PC-9 (cell line): ENCODE results near the gene RNF220. TPM values are rescaled to one million over a fixed set of nuclear protein-coding genes. Genes with fewer than 3 reads are reported as not detected.

ENCODE experiments used
- BruUV-seq: library from RNA; stranded (reverse); fragments of 400-500 nt; replicated peaks from 2 replicates; lab custom pipeline; 2021; lab: Mats Ljungman, UMichigan
- CTCF ChIA-PET: fragments of 300-600 bp; sonication (Branson Sonifier 250); formaldehyde crosslinking; loops from one replicate; lab custom pipeline; 2022; ENCODE audit warnings: antibody characterized with exemption; lab: Charles Lee
- POLR2A ChIA-PET: fragments of 300-600 bp; sonication (Branson Sonifier 250); formaldehyde crosslinking; loops from one replicate; lab custom pipeline; 2022; ENCODE audit warnings: antibody characterized with exemption; ENCODE audit not compliant: unreplicated experiment; lab: Charles Lee
- DNase-seq, 2 experiments: peaks; one replicate each; pipeline versions ENCODE4 v3.0.0 to v3.0.0-alpha.2; 2015 to 2022; ENCODE audit warnings: mixed read lengths in 1 of 2
- H2AFZ ChIP-seq: fragments of 200-600 bp; sonication (generic); 2 replicates; pipeline ENCODE4 v1.8.1; 2017; ENCODE audit warnings: antibody characterized with exemption
- H3F3A ChIP-seq: fragments of 200-600 bp; sonication (generic); 2 replicates; pipeline ENCODE4 v1.8.1; 2017; ENCODE audit warnings: antibody characterized with exemption, mild to moderate bottlenecking, low read depth; ENCODE audit not compliant: insufficient read depth
- H3K27ac ChIP-seq: fragments of 200-600 bp; sonication (generic); 2 replicates; pipeline ENCODE4 v1.6.1; 2016; ENCODE audit warnings: mixed run types
- H3K27me3 ChIP-seq: fragments of 200-600 bp; sonication (generic); 2 replicates; pipeline ENCODE4 v1.6.1; 2016; ENCODE audit warnings: low read depth, mixed run types; ENCODE audit not compliant: insufficient read depth
- H3K36me3 ChIP-seq: fragments of 200-600 bp; sonication (generic); 2 replicates; pipeline ENCODE4 v1.6.1; 2016; ENCODE audit warnings: low read depth, mixed run types
- H3K4me1 ChIP-seq: fragments of 200-600 bp; sonication (generic); replicated peaks from 2 replicates; pipeline ENCODE4 v1.6.1; 2016; ENCODE audit warnings: mixed run types; ENCODE audit not compliant: insufficient read depth
- H3K4me2 ChIP-seq: fragments of 200-600 bp; sonication (generic); 2 replicates; pipeline ENCODE4 v1.6.1; 2017; ENCODE audit warnings: mixed run types
- H3K4me3 ChIP-seq: fragments of 200-600 bp; sonication (generic); 2 replicates; pipeline ENCODE4 v1.6.1; 2016; ENCODE audit warnings: mixed run types
- H3K79me2 ChIP-seq: fragments of 200-600 bp; sonication (generic); 2 replicates; pipeline ENCODE4 v1.6.1; 2017; ENCODE audit warnings: low read depth, mixed run types
- H3K9me2 ChIP-seq: fragments of 200-600 bp; sonication (generic); 2 replicates; pipeline ENCODE4 v1.8.1; 2017; ENCODE audit warnings: mild to moderate bottlenecking; ENCODE audit not compliant: insufficient read depth
- H3K9me3 ChIP-seq: fragments of 200-600 bp; sonication (generic); 2 replicates; pipeline ENCODE4 v1.8.1; 2016; ENCODE audit warnings: low read depth; ENCODE audit not compliant: insufficient read depth
- H4K20me1 ChIP-seq: fragments of 200-600 bp; sonication (generic); 2 replicates; pipeline ENCODE4 v1.8.1; 2017; ENCODE audit not compliant: insufficient read depth
- CTCF ChIP-seq: fragments of 200-600 bp; sonication (generic); conservative IDR thresholded peaks from 2 replicates; pipeline ENCODE4 v1.6.1; 2017; ENCODE audit warnings: mixed run types, antibody characterized with exemption, mild to moderate bottlenecking, moderate library complexity
- EZH2 ChIP-seq: fragments of 200-600 bp; sonication (generic); IDR thresholded peaks from 2 replicates; pipeline ENCODE4 v1.8.0; 2017; ENCODE audit warnings: antibody characterized with exemption, low read depth
- intact Hi-C: fragments of 100-400 bp; cut with micrococcal nuclease; formaldehyde crosslinking; loops from one replicate; pipeline ENCODE4 v1.10.0; 2022; ENCODE audit not compliant: unreplicated experiment
- total RNA-seq: library from RNA; stranded (reverse); gene quantifications from 2 replicates; pipeline ENCODE4 v1.2.3, GENCODE V29; 2021

RNF220 gene
- total RNA-seq, 1 experiment from 2014 or later: 82.9 TPM

GRCh38 chr1:44621841-44622286 lies 216.8 kb downstream of the RNF220 start:
- Histone ChIP-seq H3K9me2 (no peaks in the 10 kb centered on the region), H2AFZ (no peak overlapping the region), H3K27ac (no peak overlapping the region), H3K9me3 (no peaks in the 10 kb centered on the region), H3K4me1 (no peaks in the 10 kb centered on the region), H3K27me3 (no peaks in the 10 kb centered on the region), H3K4me2 (no peak overlapping the region), H4K20me1 (no peaks in the 10 kb centered on the region), H3K4me3 (no peak overlapping the region), H3F3A (no peaks in the 10 kb centered on the region), H3K36me3 (no peaks in the 10 kb centered on the region), H3K79me2 (no peaks in the 10 kb centered on the region)
- POLR2A ChIA-PET: no interaction called here
- CTCF ChIA-PET: interaction anchor here (0.6 kb wide), 1 partner anchor 14 kb away, joined by 4 read pairs; no protein-coding TSS in a partner anchor
- intact Hi-C loops: no loop called here
- BruUV-seq: no TSS peak
- DNase-seq: no peak
- TF ChIP-seq EZH2 (no peak), CTCF (no peak)

DNA sequence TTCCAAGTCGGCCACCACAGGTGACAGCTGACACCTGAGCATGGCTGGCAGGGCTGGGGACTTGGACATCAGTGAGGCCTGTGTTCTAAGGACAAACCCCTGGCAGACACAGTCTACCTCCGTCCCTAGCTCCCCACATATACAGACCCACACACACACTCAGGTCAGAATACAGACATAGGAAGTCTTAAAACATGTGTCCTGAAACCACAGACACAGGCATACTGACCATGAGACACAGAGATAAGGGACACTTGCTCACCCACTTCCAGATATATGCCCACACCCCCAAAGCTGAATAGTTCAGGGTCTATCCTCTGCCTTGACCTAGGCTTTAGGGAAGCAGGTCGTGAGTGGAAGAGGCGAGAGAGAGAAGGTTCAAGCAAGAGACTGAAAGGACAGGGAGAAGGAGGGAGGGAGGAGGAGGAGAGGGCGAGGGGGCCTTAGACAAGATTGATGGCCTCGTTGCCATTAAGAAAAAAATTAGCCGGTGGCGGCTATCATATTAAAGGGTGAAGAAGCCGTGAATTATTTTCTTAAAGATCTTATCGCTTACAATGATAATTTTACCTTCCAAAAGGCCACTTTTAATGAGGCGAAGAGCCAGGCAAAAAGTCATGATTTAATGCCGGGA lies 219.3 kb downstream of the RNF220 start:
- Histone ChIP-seq H3K4me3 (no peak overlapping the region), H3K36me3 (no peaks in the 10 kb centered on the region), H2AFZ (no peak overlapping the region), H3K4me1 (peaks cover 13% of the 10 kb centered on the region), H3K27me3 (no peaks in the 10 kb centered on the region), H3K9me3 (no peaks in the 10 kb centered on the region), H3K4me2 (no peak overlapping the region), H3K27ac (no peak overlapping the region), H4K20me1 (no peaks in the 10 kb centered on the region), H3K9me2 (no peaks in the 10 kb centered on the region), H3K79me2 (no peaks in the 10 kb centered on the region), H3F3A (peaks cover 12% of the 10 kb centered on the region; the same call in 1 of the 2 replicates)
- DNase-seq: no peak
- no peak for TF ChIP-seq CTCF
- no peak for TF ChIP-seq EZH2
- ChIA-PET CTCF (no interaction called here), POLR2A (no interaction called here)
- no TSS peak for BruUV-seq
- intact Hi-C loops: no loop called here

GRCh38 chr1:44625348-44625747 lies 220.3 kb downstream of the RNF220 start:
- H3K4me3 ChIP-seq: no peak overlapping the region
- TF ChIP-seq EZH2: no peak
- TF ChIP-seq CTCF: no peak
- CTCF ChIA-PET: no interaction called here
- H3K36me3 ChIP-seq: no peaks in the 10 kb centered on the region
- peaks cover 21% of the 10 kb centered on the region; the same call in 1 of the 2 replicates for H3F3A ChIP-seq
- H3K4me1 ChIP-seq: peaks cover 23% of the 10 kb centered on the region
- DNase-seq: no peak
- intact Hi-C loops: loop anchor here (5.0 kb wide), 1 partner anchor 68 kb away; no protein-coding TSS in a partner anchor
- POLR2A ChIA-PET: no interaction called here
- no TSS peak for BruUV-seq
- H3K9me2 ChIP-seq: no peaks in the 10 kb centered on the region
- no peak overlapping the region for H3K4me2 ChIP-seq
- H3K9me3 ChIP-seq: no peaks in the 10 kb centered on the region
- H2AFZ ChIP-seq: no peak overlapping the region
- no peaks in the 10 kb centered on the region for H3K79me2 ChIP-seq
- no peaks in the 10 kb centered on the region for H3K27me3 ChIP-seq
- no peak overlapping the region for H3K27ac ChIP-seq
- no peaks in the 10 kb centered on the region for H4K20me1 ChIP-seq
